ENCODE measurements around the gene ITCH. TPM values are rescaled to one million over a fixed set of nuclear protein-coding genes. Genes with fewer than 3 reads are reported as not detected.
A peak's percentile ranks its signal among the peaks of the same experiment; 100 is the strongest.

Gene ITCH
- total RNA-seq, 1 experiment from 2014 or later = 63.9 TPM

- peak overlapping the region; percentile 71 for H3K27ac ChIP-seq (ENCODE audit: low read length)
- CTCF ChIA-PET = interaction anchor here (0.6 to 2.0 kb wide), 3 partner anchors 211 to 451 kb away, joined by 3 to 33 read pairs (median 3); no protein-coding TSS in a partner anchor
- peak; percentile 79 for ATAC-seq
- peaks cover 6% of the 10 kb centered on the region; the same call in 1 of the 2 replicates for H3K36me3 ChIP-seq (ENCODE audit: control insufficient read depth, insufficient read depth, low read length)
- TF ChIP-seq CTCF (IDR thresholded peaks at IDR 0.05) = peak; percentile 88
- TF ChIP-seq SIN3A (IDR thresholded peaks at IDR 0.05; ENCODE audit: borderline replicate concordance, insufficient read depth, low read depth, low read length) = no peak
- no peak for DNase-seq (ENCODE audit: low read depth, low spot score)
- H3K4me1 ChIP-seq (ENCODE audit: control insufficient read depth, insufficient read depth, low read length) = peaks cover 51% of the 10 kb centered on the region
- intact Hi-C loops (cut with micrococcal nuclease; ENCODE audit: unreplicated experiment) (loop anchor here (2.0 kb wide), 1 partner anchor 210 kb away; no protein-coding TSS in a partner anchor), in situ Hi-C loops (cut with HindIII; ENCODE audit: low pct_unique_long_range_greater_than_20kb, low sequenced_read_pairs) (no loop called here)
- no peaks in the 10 kb centered on the region for H3K9me3 ChIP-seq (ENCODE audit: control insufficient read depth, insufficient read depth, low read depth, low read length)
- no peaks in the 10 kb centered on the region for H3K27me3 ChIP-seq (ENCODE audit: control insufficient read depth, insufficient read depth, low read length)
- peak overlapping the region in 1 of 2 experiments; percentile 32; a peak in 3 of 4 replicates for H3K4me3 ChIP-seq (ENCODE audit: low read depth in 2 of 2, low read length in 2 of 2)
- POLR2A ChIA-PET = interaction anchor here (0.9 kb wide), 1 partner anchor 411 kb away, joined by 3 read pairs; no protein-coding TSS in a partner anchor
- BruUV-seq (replicated peaks) = no TSS peak
Measured at GRCh38 chr20:34522969-34523871, 160.1 kb downstream of the ITCH start.

- intact Hi-C loops (cut with micrococcal nuclease; ENCODE audit: unreplicated experiment) (no loop called here), in situ Hi-C loops (cut with HindIII; ENCODE audit: low pct_unique_long_range_greater_than_20kb, low sequenced_read_pairs) (no loop called here)
- peaks cover 12% of the 10 kb centered on the region; the same call in 1 of the 2 replicates for H3K36me3 ChIP-seq (ENCODE audit: control insufficient read depth, insufficient read depth, low read length)
- TF ChIP-seq TCF7L2 (IDR thresholded peaks at IDR 0.05; ENCODE audit: low read depth, low read length) (no peak), REST (IDR thresholded peaks at IDR 0.05; ENCODE audit: insufficient read depth in 1 of 2, low read depth in 2 of 2, low read length in 1 of 2) (no peak), CTCF (IDR thresholded peaks at IDR 0.05) (no peak), SIN3A (IDR thresholded peaks at IDR 0.05; ENCODE audit: borderline replicate concordance, insufficient read depth, low read depth, low read length) (no peak), POLR2AphosphoS5 (IDR thresholded peaks at IDR 0.05; ENCODE audit: low read depth, low read length) (no peak)
- ATAC-seq = no peak
- peak overlapping the region; percentile 21; the same call in 1 of the 2 replicates for H3K27ac ChIP-seq (ENCODE audit: low read length)
- H3K9me3 ChIP-seq (ENCODE audit: control insufficient read depth, insufficient read depth, low read depth, low read length) = no peaks in the 10 kb centered on the region
- ChIA-PET CTCF (interaction anchor here (0.8 kb wide), 1 partner anchor 212 kb away, joined by 3 read pairs; no protein-coding TSS in a partner anchor), POLR2A (no interaction called here)
- H3K4me3 ChIP-seq (ENCODE audit: low read depth in 2 of 2, low read length in 2 of 2) = no peak overlapping the region
- no peaks in the 10 kb centered on the region for H3K27me3 ChIP-seq (ENCODE audit: control insufficient read depth, insufficient read depth, low read length)
- DNase-seq (ENCODE audit: low read depth, low spot score) = no peak
- peaks cover 49% of the 10 kb centered on the region for H3K4me1 ChIP-seq (ENCODE audit: control insufficient read depth, insufficient read depth, low read length)
- BruUV-seq (replicated peaks) = no TSS peak
Measured at GRCh38 chr20:34524426-34524825, 161.4 kb downstream of the ITCH start.
